Sigmoid colon (tissue), 3 donors: ENCODE measurements around the gene ITPR2.

ENCODE experiments used
- CTCF ChIP-seq, 4 experiments: fragments of 450-650 bp in 3 of 4; fragments of 200-600 bp in 1 of 4; IDR thresholded peaks; one replicate each; pipeline ENCODE4 v1.5.1; 2016 to 2019; ENCODE audit warnings: antibody characterized with exemption in 4 of 4, mild to moderate bottlenecking in 3 of 4, moderate library complexity in 2 of 4
- POLR2A ChIP-seq, 2 donors: fragments of 450-650 bp; IDR thresholded peaks; one replicate each; pipeline ENCODE4 v1.6.1; 2016; ENCODE audit warnings: antibody characterized with exemption in 2 of 2, mild to moderate bottlenecking in 2 of 2, moderate library complexity in 2 of 2

GRCh38 chr12:26867080-26867479 lies 34.1 kb upstream of the ITPR2 start:
- TF ChIP-seq CTCF (IDR thresholded peaks at IDR 0.05) (no peak), POLR2A (IDR thresholded peaks at IDR 0.05) (no peak)
